Right lobe of liver (tissue), 6 donors: Measurements from ENCODE around the gene SLU7. TPM values are rescaled to one million over a fixed set of nuclear protein-coding genes. Genes with fewer than 3 reads are reported as not detected.

ENCODE experiments used
- ATAC-seq, 4 donors: fragments of 200-7000 bp; cut with Tn5 transposase; one replicate each; pipeline ENCODE4 v1.9.1; 2020; ENCODE audit warnings: mild to moderate bottlenecking in 4 of 4, moderate library complexity in 4 of 4
- DNase-seq, 3 donors: peaks; one replicate each; pipeline ENCODE4 v3.0.0-alpha.2; 2020
- H3K27ac ChIP-seq, 3 donors: fragments of 200-600 bp; one replicate each; pipeline ENCODE4 v1.8.0; 2022
- H3K27me3 ChIP-seq, 2 donors: fragments of 200-600 bp; one replicate each; pipeline ENCODE4 v1.8.0; 2022
- H3K36me3 ChIP-seq, 4 donors: fragments of 200-600 bp; sonication (generic) in 1 of 4; one replicate each; pipeline versions ENCODE4 v1.5.1 to v1.8.0; 2017 to 2022; ENCODE audit warnings: control low read depth in 1 of 4
- H3K4me1 ChIP-seq, 4 donors: fragments of 200-600 bp; sonication (generic) in 1 of 4; one replicate each; pipeline versions ENCODE4 v1.5.1 to v1.8.0; 2017 to 2022; ENCODE audit warnings: control low read depth in 1 of 4
- H3K4me3 ChIP-seq, 3 donors: fragments of 200-600 bp; one replicate each; pipeline ENCODE4 v1.8.0; 2022
- H3K9me3 ChIP-seq, 4 donors: fragments of 200-600 bp; sonication (generic) in 1 of 4; one replicate each; pipeline versions ENCODE4 v1.5.1 to v1.8.0; 2017 to 2022; ENCODE audit warnings: control low read depth in 1 of 4
- POLR2A ChIP-seq: fragments of 450-650 bp; IDR thresholded peaks from one replicate; pipeline ENCODE4 v1.6.1; 2017; ENCODE audit warnings: antibody characterized with exemption, mild to moderate bottlenecking
- WGBS: methylation state at CpG from one replicate; pipeline ENCODE4 v1.1.6; 2018; ENCODE audit warnings: low coverage, low lambda C conversion rate; ENCODE audit not compliant: insufficient coverage; ENCODE audit errors: missing lambda C conversion rate; 5-methylcytosine and 5-hydroxymethylcytosine counted together
- intact Hi-C, 2 donors: fragments of 100-400 bp; cut with DNase I; formaldehyde crosslinking; loops; one replicate each; pipeline versions ENCODE4 v1.11.2 to v1.14.1; 2022
- total RNA-seq, 6 experiments: library from RNA; depleted of rRNA in 2 of 6; stranded (reverse); fragments of >200 nt in 2 of 6; fragmentation: NEBNext Ultra II Directional in 3 of 6; extraction: Animal tissue kit (Norgen Biotek cat#: 25700) in 3 of 6; gene quantifications; one replicate each; pipeline versions ENCODE4 v1.1.0 to v1.2.4, GENCODE V29; 2016 to 2023
- TF ChIP-seq, protein P1 (sequence below), 4 donors: fragments of 200-600 bp in 3 of 4; fragments of 450-650 bp in 1 of 4; IDR thresholded peaks; one replicate each; pipeline versions ENCODE4 v1.5.1 to v1.8.0; 2016 to 2022; ENCODE audit warnings: antibody characterized with exemption in 4 of 4, mild to moderate bottlenecking in 2 of 4
- donor health status: DM: no; HTN: yes; CAD: no.
- donor health status: DM: no; HTN: no; CAD: no.
- donor health status: DM: no; HTN: no; CAD: no.
- donor health status: DM: no; HTN: yes; CAD: no.
- donor health status: DM: no; HTN: yes; CAD: no.

SLU7 gene
- total RNA-seq, 6 experiments from 2014 or later = 11.6 to 19.4 (median 17.0) TPM

GRCh38 chr5:160384681-160385080 lies 34.2 kb downstream of the SLU7 start:
- no peaks in the 10 kb centered on the region for H3K9me3 ChIP-seq
- intact Hi-C loops = no loop called here
- no peaks in the 10 kb centered on the region for H3K4me1 ChIP-seq
- no peak for TF ChIP-seq POLR2A
- TF ChIP-seq, protein P1, sequence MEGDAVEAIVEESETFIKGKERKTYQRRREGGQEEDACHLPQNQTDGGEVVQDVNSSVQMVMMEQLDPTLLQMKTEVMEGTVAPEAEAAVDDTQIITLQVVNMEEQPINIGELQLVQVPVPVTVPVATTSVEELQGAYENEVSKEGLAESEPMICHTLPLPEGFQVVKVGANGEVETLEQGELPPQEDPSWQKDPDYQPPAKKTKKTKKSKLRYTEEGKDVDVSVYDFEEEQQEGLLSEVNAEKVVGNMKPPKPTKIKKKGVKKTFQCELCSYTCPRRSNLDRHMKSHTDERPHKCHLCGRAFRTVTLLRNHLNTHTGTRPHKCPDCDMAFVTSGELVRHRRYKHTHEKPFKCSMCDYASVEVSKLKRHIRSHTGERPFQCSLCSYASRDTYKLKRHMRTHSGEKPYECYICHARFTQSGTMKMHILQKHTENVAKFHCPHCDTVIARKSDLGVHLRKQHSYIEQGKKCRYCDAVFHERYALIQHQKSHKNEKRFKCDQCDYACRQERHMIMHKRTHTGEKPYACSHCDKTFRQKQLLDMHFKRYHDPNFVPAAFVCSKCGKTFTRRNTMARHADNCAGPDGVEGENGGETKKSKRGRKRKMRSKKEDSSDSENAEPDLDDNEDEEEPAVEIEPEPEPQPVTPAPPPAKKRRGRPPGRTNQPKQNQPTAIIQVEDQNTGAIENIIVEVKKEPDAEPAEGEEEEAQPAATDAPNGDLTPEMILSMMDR (IDR thresholded peaks at IDR 0.05) = no peak
- H3K36me3 ChIP-seq = no peaks in the 10 kb centered on the region
- no peak overlapping the region for H3K4me3 ChIP-seq
- no peak overlapping the region for H3K27ac ChIP-seq
- ATAC-seq (no peak), DNase-seq (no peak)
- 100% methylated on average over 1 of the region's 1 CpG for WGBS
- no peaks in the 10 kb centered on the region for H3K27me3 ChIP-seq

GRCh38 chr5:160382346-160382745 lies 36.5 kb downstream of the SLU7 start:
- intact Hi-C loops = no loop called here
- H3K27me3 ChIP-seq = no peaks in the 10 kb centered on the region
- no peak overlapping the region for H3K27ac ChIP-seq
- DNase-seq (no peak), ATAC-seq (no peak)
- H3K36me3 ChIP-seq = no peaks in the 10 kb centered on the region
- no peaks in the 10 kb centered on the region for H3K4me1 ChIP-seq
- WGBS = 66% methylated on average over 3 of the region's 3 CpGs
- TF ChIP-seq, protein P1 (IDR thresholded peaks at IDR 0.05) = no peak
- TF ChIP-seq POLR2A = no peak
- H3K9me3 ChIP-seq = no peaks in the 10 kb centered on the region
- no peak overlapping the region for H3K4me3 ChIP-seq

DNA sequence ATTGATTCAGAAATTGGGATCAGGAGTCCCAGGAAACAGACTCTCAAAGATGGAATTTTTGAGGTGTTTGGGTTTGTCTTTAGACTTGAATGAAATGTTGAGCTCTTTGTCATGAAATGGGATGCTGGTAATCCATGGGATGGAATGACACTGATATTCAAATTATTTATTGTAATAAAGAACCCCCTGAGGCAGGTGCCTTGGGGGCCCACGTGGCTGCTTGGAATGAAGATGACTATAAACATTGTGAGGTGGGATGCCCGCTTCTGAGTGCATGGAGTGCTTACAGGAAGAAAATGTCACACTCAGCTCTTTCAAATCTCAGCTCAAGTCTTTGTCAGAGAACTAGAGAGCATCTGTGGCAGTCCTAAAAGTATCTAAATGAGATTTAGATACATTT lies 38.8 kb downstream of the SLU7 start:
- WGBS = 50% methylated on average over 2 of the region's 2 CpGs
- H3K4me3 ChIP-seq = no peak overlapping the region
- no peak overlapping the region for H3K27ac ChIP-seq
- H3K4me1 ChIP-seq = no peaks in the 10 kb centered on the region
- no peak for DNase-seq
- no peaks in the 10 kb centered on the region for H3K36me3 ChIP-seq
- no peak for TF ChIP-seq POLR2A
- TF ChIP-seq, protein P1 (IDR thresholded peaks at IDR 0.05) = no peak
- H3K27me3 ChIP-seq = no peaks in the 10 kb centered on the region
- no peak for ATAC-seq
- intact Hi-C loops = no loop called here
- H3K9me3 ChIP-seq = no peaks in the 10 kb centered on the region

DNA sequence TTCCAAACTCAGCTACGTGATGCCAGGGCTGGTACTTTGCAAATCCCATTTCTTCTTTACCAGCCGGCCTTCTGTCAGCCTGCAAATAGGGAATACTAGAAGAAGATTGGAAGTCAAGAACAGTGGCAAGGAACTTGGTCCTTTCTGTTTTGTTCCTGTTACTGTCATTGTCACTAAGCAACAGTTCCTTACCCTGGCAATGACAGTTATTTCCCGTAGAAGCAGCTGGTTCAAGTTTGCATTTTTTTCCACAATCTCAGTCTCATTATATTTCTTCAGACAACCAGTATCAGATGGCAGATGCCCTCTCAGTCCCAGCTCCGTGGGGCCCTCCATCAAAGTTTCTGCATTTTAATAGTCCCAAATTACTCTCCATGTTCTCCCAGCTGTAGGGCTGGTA lies 39.4 kb downstream of the SLU7 start:
- WGBS = 65% methylated on average over 4 of the region's 4 CpGs
- Histone ChIP-seq H3K27ac (no peak overlapping the region), H3K9me3 (no peaks in the 10 kb centered on the region), H3K4me1 (no peaks in the 10 kb centered on the region), H3K36me3 (no peaks in the 10 kb centered on the region), H3K27me3 (no peaks in the 10 kb centered on the region), H3K4me3 (no peak overlapping the region)
- intact Hi-C loops = no loop called here
- peak in 1 of 4 donors; percentile 26 for ATAC-seq
- TF ChIP-seq, protein P1 (IDR thresholded peaks at IDR 0.05) = no peak
- TF ChIP-seq POLR2A = no peak
- DNase-seq = no peak

GRCh38 chr5:160378330-160378729 lies 40.6 kb downstream of the SLU7 start:
- WGBS = 41% methylated on average over 2 of the region's 2 CpGs
- Histone ChIP-seq H3K4me3 (no peak overlapping the region), H3K4me1 (no peaks in the 10 kb centered on the region), H3K9me3 (no peaks in the 10 kb centered on the region), H3K27me3 (no peaks in the 10 kb centered on the region), H3K27ac (no peak overlapping the region), H3K36me3 (no peaks in the 10 kb centered on the region)
- TF ChIP-seq POLR2A = no peak
- TF ChIP-seq, protein P1 (IDR thresholded peaks at IDR 0.05) = no peak
- DNase-seq (no peak), ATAC-seq (no peak)
- intact Hi-C loops = no loop called here
